B cell (primary cell): ENCODE measurements around the gene FAM3D. TPM values are rescaled to one million over a fixed set of nuclear protein-coding genes. Genes with fewer than 3 reads are reported as not detected.

Experiments used
- ATAC-seq: fragments of 200-7000 bp; cut with Tn5 transposase; one replicate; pipeline ENCODE4 v1.10.0; 2021; ENCODE audit warnings: low read depth, mild to moderate bottlenecking, moderate number of reproducible peaks, moderate library complexity
- CTCF ChIA-PET: fragments of 350-600 bp; sonication (Branson Sonifier 250); formaldehyde crosslinking; loops from one replicate; lab custom pipeline; 2021; ENCODE audit warnings: antibody characterized with exemption, inconsistent platforms; lab: Charles Lee
- POLR2A ChIA-PET: fragments of 350-600 bp; sonication (Branson Sonifier 250); formaldehyde crosslinking; loops from one replicate; lab custom pipeline; 2021; ENCODE audit warnings: antibody characterized with exemption; lab: Charles Lee
- DNase-seq: peaks from one replicate; pipeline ENCODE4 v3.0.0; 2013
- H2AFZ ChIP-seq: 2 replicates; pipeline ENCODE4 v1.6.1; 2012; ENCODE audit warnings: mild to moderate bottlenecking, low read depth, low read length; ENCODE audit not compliant: insufficient read depth, poor library complexity, severe bottlenecking
- H3K27ac ChIP-seq, 2 donors: 1 replicate in 1 of 2; 2 replicates in 1 of 2; pipeline ENCODE4 v1.5.1; 2012 to 2013; ENCODE audit warnings: low read length in 2 of 2, mild to moderate bottlenecking in 2 of 2, moderate library complexity in 1 of 2
- H3K27me3 ChIP-seq, 4 experiments: fragments of 200-600 bp in 1 of 4; sonication (generic) in 1 of 4; replicated peaks in 1 of 4; 1 replicate in 2 of 4; 2 replicates in 2 of 4; pipeline versions ENCODE4 v1.6.1 to v1.7.0; 2013 to 2016; ENCODE audit warnings: low read length in 3 of 4, mild to moderate bottlenecking in 2 of 4, mixed read lengths in 1 of 4, moderate library complexity in 1 of 4; ENCODE audit not compliant: insufficient read depth in 4 of 4, control insufficient read depth in 3 of 4; ENCODE audit errors: control extremely low read depth in 1 of 4
- H3K36me3 ChIP-seq, 2 experiments: replicated peaks in 1 of 2; 1 replicate in 1 of 2; 2 replicates in 1 of 2; pipeline versions ENCODE4 v1.6.1 to v1.7.1; 2013; ENCODE audit warnings: low read length in 1 of 2; ENCODE audit not compliant: insufficient read depth in 2 of 2, control insufficient read depth in 1 of 2; ENCODE audit errors: control extremely low read depth in 1 of 2, extremely low read depth in 1 of 2
- H3K4me1 ChIP-seq, 2 donors: fragments of 200-600 bp in 1 of 2; sonication (generic) in 1 of 2; 1 replicate in 1 of 2; 2 replicates in 1 of 2; pipeline versions ENCODE4 v1.5.1 to v1.6.1; 2013 to 2017; ENCODE audit warnings: low read length in 2 of 2; ENCODE audit not compliant: control insufficient read depth in 2 of 2, insufficient read depth in 2 of 2
- H3K4me2 ChIP-seq: replicated peaks from 2 replicates; pipeline ENCODE3; 2012; ENCODE audit warnings: mild to moderate bottlenecking, low read depth, low read length; ENCODE audit not compliant: poor library complexity, severe bottlenecking
- H3K4me3 ChIP-seq, 5 experiments: fragments of 200-600 bp in 1 of 5; sonication (generic) in 1 of 5; 1 replicate in 3 of 5; 2 replicates in 2 of 5; pipeline versions ENCODE4 v1.5.1 to v1.7.0; 2011 to 2016; ENCODE audit warnings: low read length in 4 of 5, mild to moderate bottlenecking in 4 of 5, low read depth in 2 of 5, control low read depth in 1 of 5, moderate library complexity in 1 of 5; ENCODE audit not compliant: insufficient read depth in 1 of 5; ENCODE audit errors: control extremely low read depth in 1 of 5, extremely low read depth in 1 of 5
- H3K79me2 ChIP-seq: fragments of 200-600 bp; sonication (generic); one replicate; pipeline ENCODE4 v1.6.0; 2016; ENCODE audit warnings: low read length; ENCODE audit not compliant: control insufficient read depth, insufficient read depth
- H3K9ac ChIP-seq: fragments of 200-600 bp; sonication (generic); 2 replicates; pipeline ENCODE4 v1.6.1; 2017; ENCODE audit warnings: mild to moderate bottlenecking, low read length, moderate library complexity
- H3K9me3 ChIP-seq, 3 donors: one replicate each; pipeline versions ENCODE4 v1.6.1 to v1.7.1; 2013; ENCODE audit warnings: low read length in 2 of 3; ENCODE audit not compliant: control insufficient read depth in 2 of 3, insufficient read depth in 1 of 3; ENCODE audit errors: control extremely low read depth in 1 of 3
- H4K20me1 ChIP-seq: 2 replicates; pipeline ENCODE4 v1.6.0; 2012; ENCODE audit warnings: mild to moderate bottlenecking, low read length; ENCODE audit not compliant: insufficient read depth, control insufficient read depth, poor library complexity, severe bottlenecking
- H3K27ac Mint-ChIP-seq: one replicate; pipeline ENCODE4 v1.8.0; 2021; ENCODE audit warnings: mixed read lengths
- H3K27me3 Mint-ChIP-seq: one replicate; pipeline ENCODE4 v1.8.0; 2021; ENCODE audit warnings: mixed read lengths
- H3K4me1 Mint-ChIP-seq: one replicate; pipeline ENCODE4 v1.8.0; 2021; ENCODE audit warnings: mixed read lengths
- H3K4me3 Mint-ChIP-seq: one replicate; pipeline ENCODE4 v1.8.0; 2021; ENCODE audit warnings: mixed read lengths
- H3K9me3 Mint-ChIP-seq: one replicate; pipeline ENCODE4 v1.8.0; 2022; ENCODE audit warnings: mixed read lengths; ENCODE audit not compliant: insufficient read depth
- CTCF ChIP-seq: fragments of 200-600 bp; IDR thresholded peaks from one replicate; pipeline ENCODE4 v1.8.0; 2022; ENCODE audit warnings: antibody characterized with exemption, mild to moderate bottlenecking
- EZH2 ChIP-seq: IDR thresholded peaks from 2 replicates; pipeline ENCODE4 v1.6.1; 2012; ENCODE audit warnings: borderline replicate concordance, low read depth, mild to moderate bottlenecking, moderate library complexity, low read length; ENCODE audit not compliant: insufficient read depth, poor library complexity, severe bottlenecking
- WGBS: methylation state at CpG from one replicate; pipeline ENCODE4 v1.1.5; 2013; ENCODE audit warnings: missing lambda C conversion rate; ENCODE audit not compliant: insufficient coverage; 5-methylcytosine and 5-hydroxymethylcytosine counted together
- intact Hi-C: fragments of 100-400 bp; cut with micrococcal nuclease; formaldehyde crosslinking; loops from one replicate; pipeline ENCODE4 v1.10.0; 2022
- polyA plus RNA-seq: library from polyadenylated mRNA; depleted of rRNA; stranded (reverse); fragments of >200 nt; gene quantifications from 2 replicates; pipeline ENCODE4 v1.2.3, GENCODE V29; 2012
- total RNA-seq, 2 donors: library from RNA; stranded (reverse); fragments of 120-200 nt in 1 of 2; gene quantifications; 1 replicate in 1 of 2; 2 replicates in 1 of 2; pipeline versions ENCODE4 v1.2.3 to v1.2.4, GENCODE V29; 2013 to 2022

FAM3D gene
- total and polyA plus RNA-seq, 2 donors (not counting 1 experiment from before 2014, with no cell fraction given): not detected

GRCh38 chr3:58659051-58659675, 7.4 kb downstream of the FAM3D start:
- H3K9ac ChIP-seq: no peak overlapping the region
- no peaks in the 10 kb centered on the region for H3K27me3 ChIP-seq
- no peak overlapping the region for H3K4me3 ChIP-seq
- DNase-seq (no peak), ATAC-seq (no peak)
- H3K79me2 ChIP-seq: no peaks in the 10 kb centered on the region
- no peaks in the 10 kb centered on the region for H3K4me1 ChIP-seq
- no peaks in the 10 kb centered on the region for H3K9me3 ChIP-seq
- ChIA-PET POLR2A (no interaction called here), CTCF (interaction anchor here (1.4 kb wide), 1 partner anchor 18 kb away, joined by 3 read pairs; no protein-coding TSS in a partner anchor)
- no peak overlapping the region for H3K27ac Mint-ChIP-seq
- H3K27ac ChIP-seq: no peak overlapping the region
- H3K9me3 Mint-ChIP-seq: no peaks in the 10 kb centered on the region
- no peaks in the 10 kb centered on the region for H3K36me3 ChIP-seq
- no peak overlapping the region for H3K4me3 Mint-ChIP-seq
- H3K4me1 Mint-ChIP-seq: no peaks in the 10 kb centered on the region
- TF ChIP-seq EZH2 (no peak), CTCF (no peak)
- peaks cover 13% of the 10 kb centered on the region for H3K27me3 Mint-ChIP-seq
- H2AFZ ChIP-seq: no peak overlapping the region
- H4K20me1 ChIP-seq: no peaks in the 10 kb centered on the region
- 96% methylated on average over 11 of the region's 15 CpGs for whole genome bisulfite sequencing
- intact Hi-C loops: no loop called here
- no peak overlapping the region for H3K4me2 ChIP-seq

GRCh38 chr3:58658508-58658907, 8.1 kb downstream of the FAM3D start:
- Histone ChIP-seq H4K20me1 (no peaks in the 10 kb centered on the region), H3K4me3 (no peak overlapping the region), H3K9me3 (no peaks in the 10 kb centered on the region), H3K4me1 (no peaks in the 10 kb centered on the region), H3K27ac (no peak overlapping the region), H3K36me3 (no peaks in the 10 kb centered on the region), H3K9ac (no peak overlapping the region), H3K79me2 (no peaks in the 10 kb centered on the region), H3K4me2 (no peak overlapping the region), H2AFZ (no peak overlapping the region), H3K27me3 (no peaks in the 10 kb centered on the region)
- 85% methylated on average over 3 of the region's 4 CpGs for WGBS
- ATAC-seq (no peak), DNase-seq (no peak)
- no peaks in the 10 kb centered on the region for H3K4me1 Mint-ChIP-seq
- TF ChIP-seq CTCF (no peak), EZH2 (no peak)
- no peaks in the 10 kb centered on the region for H3K9me3 Mint-ChIP-seq
- H3K4me3 Mint-ChIP-seq: no peak overlapping the region
- intact Hi-C loops: no loop called here
- ChIA-PET CTCF (interaction anchor here (1.4 kb wide), 1 partner anchor 17 kb away, joined by 3 read pairs; no protein-coding TSS in a partner anchor), POLR2A (no interaction called here)
- peaks cover 16% of the 10 kb centered on the region for H3K27me3 Mint-ChIP-seq
- no peak overlapping the region for H3K27ac Mint-ChIP-seq
